Bone marrow (tissue), 2 donors: ENCODE results near the gene PTGER2.

Source experiments
- DNase-seq, 2 donors: peaks; one replicate each; lab custom pipeline; 2025; lab: John Stamatoyannopoulos, UW

Gene PTGER2

GRCh38 chr14:52305014-52305413 lies 9.1 kb upstream of the PTGER2 start:
- no peak for DNase-seq

- DNase-seq: no peak
These were observed 6.7 kb upstream of the PTGER2 start for GRCh38 chr14:52307376-52307775.

GRCh38 chr14:52307905-52308304 lies 6.2 kb upstream of the PTGER2 start:
- DNase-seq: no peak

GRCh38 chr14:52310541-52310940 lies 3.6 kb upstream of the PTGER2 start:
- DNase-seq: peak in 1 of 2 donors; percentile 48

GRCh38 chr14:52312931-52313355 lies 1.2 kb upstream of the PTGER2 start:
- peak in 1 of 2 donors; percentile 9 for DNase-seq

GRCh38 chr14:52313462-52313861 lies 650 bp upstream of the PTGER2 start:
- no peak for DNase-seq

- DNase-seq: peak in 1 of 2 donors; percentile 4
These were observed 663 bp downstream of the PTGER2 start for GRCh38 chr14:52314595-52315354.

GRCh38 chr14:52315355-52315718 lies 1.2 kb downstream of the PTGER2 start:
- DNase-seq: peak in 1 of 2 donors; percentile 4

- DNase-seq: no peak
These were observed 4.0 kb downstream of the PTGER2 start for GRCh38 chr14:52318062-52318461.

- DNase-seq: no peak
These were observed 4.9 kb downstream of the PTGER2 start for GRCh38 chr14:52318826-52319645.

- DNase-seq: no peak
These were observed 5.8 kb downstream of the PTGER2 start for GRCh38 chr14:52319919-52320318.

- DNase-seq: peak in 1 of 2 donors; percentile 81
These were observed 11.0 kb downstream of the PTGER2 start for GRCh38 chr14:52325126-52325525.

GRCh38 chr14:52325630-52326029 lies 11.5 kb downstream of the PTGER2 start:
- DNase-seq: no peak

GRCh38 chr14:52327374-52328226 lies 13.5 kb downstream of the PTGER2 start:
- peak in 1 of 2 donors; percentile 5 for DNase-seq

- DNase-seq: peak in 1 of 2 donors; percentile 38
These were observed 14.2 kb downstream of the PTGER2 start for GRCh38 chr14:52328276-52328675.

- no peak for DNase-seq
These were observed 15.7 kb downstream of the PTGER2 start for GRCh38 chr14:52329678-52330369.

- DNase-seq: no peak
These were observed 18.2 kb downstream of the PTGER2 start for GRCh38 chr14:52332269-52332668.

GRCh38 chr14:52333108-52333507 lies 19.0 kb downstream of the PTGER2 start:
- no peak for DNase-seq

- peak in 1 of 2 donors; percentile 8 for DNase-seq
These were observed 19.9 kb downstream of the PTGER2 start for GRCh38 chr14:52333823-52334657.

- DNase-seq: no peak
These were observed 22.1 kb downstream of the PTGER2 start for GRCh38 chr14:52336241-52336640.
